Measurements from ENCODE around the gene APBB1. TPM values are rescaled to one million over a fixed set of nuclear protein-coding genes. Genes with fewer than 3 reads are reported as not detected.

APBB1 gene
- total RNA-seq, 6 experiments from 2014 or later: 32.3 to 38.7 (median 35.4) TPM

DNA sequence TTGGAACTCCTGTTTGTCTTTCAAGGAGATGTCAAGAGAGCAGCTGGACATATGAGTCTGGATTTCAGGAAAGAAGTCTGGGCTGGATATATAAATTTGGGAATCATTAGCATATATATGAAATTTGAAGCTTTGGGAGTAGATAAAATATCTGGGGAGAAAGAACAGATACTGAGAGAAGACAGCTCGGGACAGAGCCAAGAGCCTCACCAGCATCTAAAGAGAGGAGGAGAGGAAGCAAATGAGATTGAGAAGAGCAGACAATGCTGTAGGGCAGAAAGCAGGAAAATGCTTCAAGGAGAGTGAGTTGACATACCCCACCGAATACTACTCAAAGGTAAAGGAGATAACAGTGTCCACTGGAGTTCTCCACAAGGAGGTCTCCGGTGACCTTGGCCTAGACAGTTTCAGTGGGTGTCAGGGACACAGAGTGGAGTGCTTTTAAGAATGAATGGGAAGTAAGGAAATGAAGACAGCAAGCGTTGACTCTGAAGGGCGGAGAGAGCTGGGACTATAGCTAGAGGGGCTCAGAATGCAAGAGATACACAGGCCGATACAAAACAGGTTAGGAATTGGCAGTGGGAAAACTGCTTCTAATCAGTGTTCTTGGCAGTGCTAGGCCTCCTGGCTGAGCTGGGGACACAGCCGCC is 862 bp downstream of the APBB1 start:
- H3K9me3 Mint-ChIP-seq: no peaks in the 10 kb centered on the region
- peaks cover 7% of the 10 kb centered on the region for H3K4me1 Mint-ChIP-seq (ENCODE audit: low read depth)
- no peak for DNase-seq
- no peak overlapping the region for H3K4me3 Mint-ChIP-seq
- TF ChIP-seq CTCF (IDR thresholded peaks at IDR 0.05): no peak
- H3K27me3 Mint-ChIP-seq (ENCODE audit: insufficient read depth): peaks cover 4% of the 10 kb centered on the region; the same call in 1 of the 2 replicates
- H3K36me3 Mint-ChIP-seq (ENCODE audit: low read depth): no peaks in the 10 kb centered on the region
- H3K27ac Mint-ChIP-seq: no peak overlapping the region

- peaks cover 7% of the 10 kb centered on the region for H3K4me1 Mint-ChIP-seq (ENCODE audit: low read depth)
- no peaks in the 10 kb centered on the region for H3K9me3 Mint-ChIP-seq
- H3K27me3 Mint-ChIP-seq (ENCODE audit: insufficient read depth): peaks cover 2% of the 10 kb centered on the region; the same call in 1 of the 2 replicates
- no peak overlapping the region for H3K27ac Mint-ChIP-seq
- H3K4me3 Mint-ChIP-seq: no peak overlapping the region
- no peak for DNase-seq
- H3K36me3 Mint-ChIP-seq (ENCODE audit: low read depth): no peaks in the 10 kb centered on the region
- no peak for TF ChIP-seq CTCF (IDR thresholded peaks at IDR 0.05)
Measured at GRCh38 chr11:6415797-6416196, 3.1 kb downstream of the APBB1 start.

DNA sequence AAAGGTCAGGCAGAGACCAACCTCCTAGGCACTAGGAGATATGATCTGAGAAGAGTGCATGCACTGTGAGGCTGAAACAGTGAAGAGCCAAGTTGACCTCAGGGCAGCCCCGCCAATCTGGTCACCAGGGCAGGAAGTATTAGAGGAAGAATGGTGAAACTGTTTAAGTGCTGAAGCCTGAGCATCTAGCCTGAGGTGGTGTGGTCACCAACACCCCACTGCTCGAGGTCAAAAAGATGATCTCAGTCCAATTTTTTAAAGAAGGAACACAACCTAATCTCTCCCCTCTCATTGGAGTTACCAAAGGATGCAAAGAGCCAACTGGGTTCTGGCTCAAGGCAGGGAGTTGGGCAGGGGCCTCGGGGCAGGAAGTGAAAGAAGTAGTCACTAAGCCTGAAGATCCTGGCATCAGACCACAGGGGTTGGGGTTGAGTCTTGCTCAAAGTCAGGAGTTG is 4.0 kb downstream of the APBB1 start:
- no peaks in the 10 kb centered on the region for H3K9me3 Mint-ChIP-seq
- no peak overlapping the region for H3K4me3 Mint-ChIP-seq
- no peak overlapping the region for H3K27ac Mint-ChIP-seq
- peaks cover 2% of the 10 kb centered on the region; the same call in 1 of the 2 replicates for H3K27me3 Mint-ChIP-seq (ENCODE audit: insufficient read depth)
- peaks cover 5% of the 10 kb centered on the region for H3K4me1 Mint-ChIP-seq (ENCODE audit: low read depth)
- no peak for TF ChIP-seq CTCF (IDR thresholded peaks at IDR 0.05)
- no peaks in the 10 kb centered on the region for H3K36me3 Mint-ChIP-seq (ENCODE audit: low read depth)
- no peak for DNase-seq

DNA sequence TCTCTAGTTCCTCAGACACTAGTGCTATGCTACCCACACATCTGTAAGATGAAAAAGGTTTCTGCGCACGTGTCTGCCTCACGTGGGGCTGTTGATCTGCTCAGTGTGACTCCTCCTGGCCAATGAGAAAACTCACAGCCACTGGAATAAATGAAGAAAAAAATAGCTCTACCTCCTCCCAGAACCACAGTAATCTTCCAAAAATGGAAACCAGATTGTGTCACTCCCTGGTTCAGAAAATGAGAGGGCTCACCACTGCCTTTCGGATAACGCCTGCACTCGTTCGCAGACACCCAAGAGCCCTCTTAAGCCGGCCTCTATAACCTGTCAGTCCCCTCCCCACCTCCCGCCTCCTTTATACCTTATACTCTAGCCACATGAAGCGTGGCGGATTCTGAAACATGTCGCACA is 5.1 kb downstream of the APBB1 start:
- no peak for DNase-seq
- H3K27me3 Mint-ChIP-seq (ENCODE audit: insufficient read depth): no peaks in the 10 kb centered on the region
- H3K4me1 Mint-ChIP-seq (ENCODE audit: low read depth): no peaks in the 10 kb centered on the region
- no peak for TF ChIP-seq CTCF (IDR thresholded peaks at IDR 0.05)
- no peak overlapping the region for H3K4me3 Mint-ChIP-seq
- H3K36me3 Mint-ChIP-seq (ENCODE audit: low read depth): no peaks in the 10 kb centered on the region
- H3K27ac Mint-ChIP-seq: no peak overlapping the region
- H3K9me3 Mint-ChIP-seq: no peaks in the 10 kb centered on the region

GRCh38 chr11:6411594-6412031 is 7.3 kb downstream of the APBB1 start:
- no peak overlapping the region for H3K4me3 Mint-ChIP-seq
- H3K36me3 Mint-ChIP-seq (ENCODE audit: low read depth): no peaks in the 10 kb centered on the region
- H3K4me1 Mint-ChIP-seq (ENCODE audit: low read depth): no peaks in the 10 kb centered on the region
- no peak overlapping the region for H3K27ac Mint-ChIP-seq
- H3K27me3 Mint-ChIP-seq (ENCODE audit: insufficient read depth): no peaks in the 10 kb centered on the region
- H3K9me3 Mint-ChIP-seq: no peaks in the 10 kb centered on the region
- no peak for TF ChIP-seq CTCF (IDR thresholded peaks at IDR 0.05)
- no peak for DNase-seq

All from HFFc6 (cell line).